ENCODE results near the gene RPS6KB2.

The RPS6KB2 gene

DNA sequence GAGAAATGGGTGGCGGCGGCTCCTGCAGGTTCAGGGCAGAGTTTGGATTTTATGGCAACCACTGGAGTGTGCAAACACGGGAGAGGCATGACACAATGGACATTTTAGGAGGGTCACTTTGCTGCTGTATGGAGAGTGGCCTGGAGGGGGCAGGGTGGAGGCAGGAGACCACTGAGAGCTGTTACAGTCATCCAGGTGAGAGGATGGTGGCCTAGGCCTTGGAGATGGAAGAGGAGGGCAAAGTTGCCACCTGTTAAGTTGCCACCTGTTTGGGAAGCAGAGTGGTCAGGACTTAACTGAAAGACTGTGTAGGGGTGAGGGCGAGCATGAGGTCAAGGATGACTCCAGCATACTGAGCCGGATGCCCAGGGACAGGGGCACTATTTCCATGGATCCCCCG lies 38.8 kb upstream of the RPS6KB2 start:
- DNase-seq (ENCODE audit: low read depth in 1 of 2, low spot score in 1 of 2), result peak in 1 of 2 experiments; percentile 57

DNA sequence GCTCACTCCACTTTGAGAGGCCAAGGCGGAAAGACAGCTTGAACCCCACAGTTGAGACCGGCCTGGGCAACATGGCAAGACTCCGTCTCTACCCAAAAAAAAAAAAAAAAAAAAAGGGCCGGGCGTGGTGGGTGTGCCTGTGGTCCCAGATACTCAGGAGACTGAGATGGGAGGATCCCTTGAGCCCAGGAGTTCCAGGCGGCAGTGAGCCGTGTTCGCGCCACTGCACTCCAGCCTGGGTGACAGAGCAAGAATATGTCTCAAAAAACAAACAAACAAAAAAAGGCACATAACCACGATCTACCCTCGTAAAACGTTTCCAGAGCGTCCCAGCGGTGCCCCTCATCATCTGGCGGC lies 37.4 kb upstream of the RPS6KB2 start:
- DNase-seq (ENCODE audit: low read depth in 1 of 2, low spot score in 1 of 2), result no peak
- Histone ChIP-seq H3K27ac (replicated peaks) (peak overlapping the region; percentile 87), H3K4me3 (replicated peaks; ENCODE audit: insufficient read depth, low read length) (peak overlapping the region; percentile 74), H3K27me3 (ENCODE audit: insufficient read depth, poor library complexity, severe bottlenecking) (no peaks in the 10 kb centered on the region)
- TF ChIP-seq GABPA (IDR thresholded peaks at IDR 0.05; ENCODE audit: low read depth) (no peak), POLR2AphosphoS5 (IDR thresholded peaks at IDR 0.05; ENCODE audit: low read depth) (no peak), SPI1 (IDR thresholded peaks at IDR 0.05; ENCODE audit: borderline replicate concordance, low read depth) (no peak)
- TF ChIP-seq, protein P1, sequence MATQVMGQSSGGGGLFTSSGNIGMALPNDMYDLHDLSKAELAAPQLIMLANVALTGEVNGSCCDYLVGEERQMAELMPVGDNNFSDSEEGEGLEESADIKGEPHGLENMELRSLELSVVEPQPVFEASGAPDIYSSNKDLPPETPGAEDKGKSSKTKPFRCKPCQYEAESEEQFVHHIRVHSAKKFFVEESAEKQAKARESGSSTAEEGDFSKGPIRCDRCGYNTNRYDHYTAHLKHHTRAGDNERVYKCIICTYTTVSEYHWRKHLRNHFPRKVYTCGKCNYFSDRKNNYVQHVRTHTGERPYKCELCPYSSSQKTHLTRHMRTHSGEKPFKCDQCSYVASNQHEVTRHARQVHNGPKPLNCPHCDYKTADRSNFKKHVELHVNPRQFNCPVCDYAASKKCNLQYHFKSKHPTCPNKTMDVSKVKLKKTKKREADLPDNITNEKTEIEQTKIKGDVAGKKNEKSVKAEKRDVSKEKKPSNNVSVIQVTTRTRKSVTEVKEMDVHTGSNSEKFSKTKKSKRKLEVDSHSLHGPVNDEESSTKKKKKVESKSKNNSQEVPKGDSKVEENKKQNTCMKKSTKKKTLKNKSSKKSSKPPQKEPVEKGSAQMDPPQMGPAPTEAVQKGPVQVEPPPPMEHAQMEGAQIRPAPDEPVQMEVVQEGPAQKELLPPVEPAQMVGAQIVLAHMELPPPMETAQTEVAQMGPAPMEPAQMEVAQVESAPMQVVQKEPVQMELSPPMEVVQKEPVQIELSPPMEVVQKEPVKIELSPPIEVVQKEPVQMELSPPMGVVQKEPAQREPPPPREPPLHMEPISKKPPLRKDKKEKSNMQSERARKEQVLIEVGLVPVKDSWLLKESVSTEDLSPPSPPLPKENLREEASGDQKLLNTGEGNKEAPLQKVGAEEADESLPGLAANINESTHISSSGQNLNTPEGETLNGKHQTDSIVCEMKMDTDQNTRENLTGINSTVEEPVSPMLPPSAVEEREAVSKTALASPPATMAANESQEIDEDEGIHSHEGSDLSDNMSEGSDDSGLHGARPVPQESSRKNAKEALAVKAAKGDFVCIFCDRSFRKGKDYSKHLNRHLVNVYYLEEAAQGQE (IDR thresholded peaks at IDR 0.05; ENCODE audit: insufficient replicate concordance, low read depth), result no peak
- TF ChIP-seq, protein P2, sequence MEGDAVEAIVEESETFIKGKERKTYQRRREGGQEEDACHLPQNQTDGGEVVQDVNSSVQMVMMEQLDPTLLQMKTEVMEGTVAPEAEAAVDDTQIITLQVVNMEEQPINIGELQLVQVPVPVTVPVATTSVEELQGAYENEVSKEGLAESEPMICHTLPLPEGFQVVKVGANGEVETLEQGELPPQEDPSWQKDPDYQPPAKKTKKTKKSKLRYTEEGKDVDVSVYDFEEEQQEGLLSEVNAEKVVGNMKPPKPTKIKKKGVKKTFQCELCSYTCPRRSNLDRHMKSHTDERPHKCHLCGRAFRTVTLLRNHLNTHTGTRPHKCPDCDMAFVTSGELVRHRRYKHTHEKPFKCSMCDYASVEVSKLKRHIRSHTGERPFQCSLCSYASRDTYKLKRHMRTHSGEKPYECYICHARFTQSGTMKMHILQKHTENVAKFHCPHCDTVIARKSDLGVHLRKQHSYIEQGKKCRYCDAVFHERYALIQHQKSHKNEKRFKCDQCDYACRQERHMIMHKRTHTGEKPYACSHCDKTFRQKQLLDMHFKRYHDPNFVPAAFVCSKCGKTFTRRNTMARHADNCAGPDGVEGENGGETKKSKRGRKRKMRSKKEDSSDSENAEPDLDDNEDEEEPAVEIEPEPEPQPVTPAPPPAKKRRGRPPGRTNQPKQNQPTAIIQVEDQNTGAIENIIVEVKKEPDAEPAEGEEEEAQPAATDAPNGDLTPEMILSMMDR (IDR thresholded peaks at IDR 0.05; ENCODE audit: insufficient read depth, low read length), result no peak

More for the DNA sequence above, 38.8 kb upstream of the RPS6KB2 start:
- H3K4me3 ChIP-seq (replicated peaks; ENCODE audit: insufficient read depth, low read length), result no peak overlapping the region
- no peak overlapping the region for H3K27ac ChIP-seq (replicated peaks)
- TF ChIP-seq, protein P1 (IDR thresholded peaks at IDR 0.05; ENCODE audit: insufficient replicate concordance, low read depth), result no peak
- TF ChIP-seq, protein P2 (IDR thresholded peaks at IDR 0.05; ENCODE audit: insufficient read depth, low read length), result peak; percentile 72
- no peaks in the 10 kb centered on the region for H3K27me3 ChIP-seq (ENCODE audit: insufficient read depth, poor library complexity, severe bottlenecking)

DNA sequence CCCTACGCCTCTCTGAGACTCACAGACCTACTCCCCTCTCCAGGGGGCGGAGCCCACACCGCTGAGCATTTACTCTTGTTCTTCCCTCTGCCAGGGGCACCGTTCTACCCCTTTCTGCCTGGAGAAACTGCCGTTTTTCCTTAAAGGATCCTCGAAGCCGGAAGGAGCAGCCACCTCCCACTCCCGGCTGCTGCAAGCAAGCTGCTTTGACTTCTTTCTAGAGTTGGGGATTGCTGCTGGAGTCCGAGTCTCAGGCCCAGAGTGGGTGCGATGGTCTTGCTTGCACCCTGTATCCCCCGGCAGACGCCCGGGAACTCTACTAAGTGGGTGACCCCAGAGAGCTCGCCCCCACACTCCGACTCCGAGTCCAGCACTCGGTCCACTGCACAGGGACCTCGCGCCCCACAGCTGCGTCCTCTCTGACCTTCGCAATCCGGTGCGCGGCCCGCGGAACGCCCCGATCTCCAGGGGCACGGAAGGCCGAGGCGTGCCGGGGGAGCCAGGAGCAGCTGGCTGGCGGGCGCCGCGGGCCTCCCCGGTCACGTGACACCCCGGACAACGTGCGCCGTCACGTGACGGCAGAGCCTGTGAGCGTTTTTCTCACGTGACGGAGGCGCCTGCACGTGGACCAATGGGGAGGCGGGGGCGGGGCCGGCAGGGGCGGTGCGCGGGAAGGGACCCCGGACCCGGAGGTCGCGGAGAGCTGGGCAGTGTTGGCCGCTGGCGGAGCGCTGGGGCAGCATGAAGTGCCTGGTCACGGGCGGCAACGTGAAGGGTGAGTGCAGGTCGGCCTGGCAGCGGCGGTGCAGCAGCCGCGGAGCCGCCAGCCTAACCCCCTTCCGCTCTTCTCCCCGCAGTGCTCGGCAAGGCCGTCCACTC lies 36.8 kb upstream of the RPS6KB2 start, which contains the start of gene RAD9A:
TSS of gene RAD9A (plus strand) at position 683 of the 879 bp plus-strand sequence. CDS start at position 742, 59 bp downstream.
- DNase-seq (ENCODE audit: low read depth in 1 of 2, low spot score in 1 of 2), result peak; percentile 95 to 97

DNA sequence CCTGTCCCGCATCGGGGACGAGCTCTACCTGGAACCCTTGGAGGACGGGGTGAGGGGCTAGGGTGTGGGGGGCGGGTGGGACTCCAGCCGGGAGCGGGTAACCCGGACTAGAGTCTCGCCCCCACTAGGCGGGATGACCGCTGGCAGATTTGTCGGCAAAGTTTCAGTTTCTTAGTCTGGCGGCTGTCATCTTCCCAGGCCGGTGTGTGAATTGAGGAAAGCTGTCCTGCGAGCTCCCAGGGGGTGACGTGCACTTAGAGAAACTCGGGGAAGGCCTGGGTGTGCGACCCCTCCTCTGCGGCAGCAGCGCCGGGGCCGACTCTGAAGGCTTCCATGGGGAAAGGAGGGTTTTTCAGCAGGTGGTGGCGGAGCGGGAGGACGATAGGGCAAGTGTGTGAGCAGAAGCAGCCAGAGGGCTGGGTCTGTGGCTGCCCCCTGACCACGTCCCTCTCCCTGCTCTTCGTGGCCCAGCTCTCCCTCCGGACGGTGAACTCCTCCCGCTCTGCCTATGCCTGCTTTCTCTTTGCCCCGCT lies 36.0 kb upstream of the RPS6KB2 start:
- Histone ChIP-seq H3K27me3 (ENCODE audit: insufficient read depth, poor library complexity, severe bottlenecking) (no peaks in the 10 kb centered on the region), H3K27ac (replicated peaks) (peak overlapping the region; percentile 87), H3K4me3 (replicated peaks; ENCODE audit: insufficient read depth, low read length) (peak overlapping the region; percentile 74)
- no peak for DNase-seq (ENCODE audit: low read depth in 1 of 2, low spot score in 1 of 2)
- no peak for TF ChIP-seq POLR2AphosphoS5 (IDR thresholded peaks at IDR 0.05; ENCODE audit: low read depth)
- TF ChIP-seq SPI1 (IDR thresholded peaks at IDR 0.05; ENCODE audit: borderline replicate concordance, low read depth), result no peak
- TF ChIP-seq, protein P1 (IDR thresholded peaks at IDR 0.05; ENCODE audit: insufficient replicate concordance, low read depth), result no peak
- TF ChIP-seq, protein P2 (IDR thresholded peaks at IDR 0.05; ENCODE audit: insufficient read depth, low read length), result no peak
- TF ChIP-seq GABPA (IDR thresholded peaks at IDR 0.05; ENCODE audit: low read depth), result no peak

More for the DNA sequence above, 36.8 kb upstream of the RPS6KB2 start, which contains the start of gene RAD9A:
- Histone ChIP-seq H3K27ac (replicated peaks) (peak within 1 kb of the TSS; percentile 87), H3K4me3 (replicated peaks; ENCODE audit: insufficient read depth, low read length) (peak within 1 kb of the TSS; percentile 74), H3K27me3 (ENCODE audit: insufficient read depth, poor library complexity, severe bottlenecking) (no peaks in the 10 kb centered on the region)
- peak; percentile 69 for TF ChIP-seq POLR2AphosphoS5 (IDR thresholded peaks at IDR 0.05; ENCODE audit: low read depth)
- no peak for TF ChIP-seq SPI1 (IDR thresholded peaks at IDR 0.05; ENCODE audit: borderline replicate concordance, low read depth)
- TF ChIP-seq GABPA (IDR thresholded peaks at IDR 0.05; ENCODE audit: low read depth), result no peak

Data from HL-60 (cell line).